Activated effector memory CD4-positive, alpha-beta T cell treated with anti-CD3 and anti-CD28 coated beads, Interleukin-2, amount 50 U/mL, for 16 hours (primary cell): ENCODE results near the gene CCL17.

ENCODE experiments used
- DNase-seq: peaks from one replicate; pipeline ENCODE4 v3.0.0-alpha.2; 2020

Gene CCL17

GRCh38 chr16:57401943-57402640 lies 2.5 kb upstream of the CCL17 start:
- no peak for DNase-seq

GRCh38 chr16:57405097-57405496 lies 530 bp downstream of the CCL17 start:
- DNase-seq = no peak

- DNase-seq = no peak
Observed at GRCh38 chr16:57406881-57407280, 2.3 kb downstream of the CCL17 start.

- no peak for DNase-seq
Observed at GRCh38 chr16:57407521-57408353, 3.2 kb downstream of the CCL17 start.

DNA sequence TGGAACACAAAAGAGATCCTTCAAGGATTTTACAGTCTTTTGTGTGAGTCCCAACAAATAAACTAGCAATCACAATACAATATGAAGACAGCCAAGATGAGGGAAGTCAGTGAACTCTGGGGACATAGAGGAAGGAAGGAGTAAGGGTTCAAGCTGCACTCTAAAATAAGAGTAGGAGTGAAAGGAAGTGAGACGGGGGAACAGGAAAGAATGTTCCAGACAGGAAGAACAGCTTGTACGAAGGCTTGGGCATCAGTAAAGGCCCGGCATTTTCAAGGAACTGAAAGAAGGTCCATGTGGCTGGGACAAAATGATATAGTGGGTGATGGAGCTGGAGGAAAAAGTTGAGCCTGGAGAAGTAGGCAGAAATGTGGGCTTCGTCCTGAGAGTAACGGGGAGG lies 4.5 kb downstream of the CCL17 start:
- DNase-seq = no peak

DNA sequence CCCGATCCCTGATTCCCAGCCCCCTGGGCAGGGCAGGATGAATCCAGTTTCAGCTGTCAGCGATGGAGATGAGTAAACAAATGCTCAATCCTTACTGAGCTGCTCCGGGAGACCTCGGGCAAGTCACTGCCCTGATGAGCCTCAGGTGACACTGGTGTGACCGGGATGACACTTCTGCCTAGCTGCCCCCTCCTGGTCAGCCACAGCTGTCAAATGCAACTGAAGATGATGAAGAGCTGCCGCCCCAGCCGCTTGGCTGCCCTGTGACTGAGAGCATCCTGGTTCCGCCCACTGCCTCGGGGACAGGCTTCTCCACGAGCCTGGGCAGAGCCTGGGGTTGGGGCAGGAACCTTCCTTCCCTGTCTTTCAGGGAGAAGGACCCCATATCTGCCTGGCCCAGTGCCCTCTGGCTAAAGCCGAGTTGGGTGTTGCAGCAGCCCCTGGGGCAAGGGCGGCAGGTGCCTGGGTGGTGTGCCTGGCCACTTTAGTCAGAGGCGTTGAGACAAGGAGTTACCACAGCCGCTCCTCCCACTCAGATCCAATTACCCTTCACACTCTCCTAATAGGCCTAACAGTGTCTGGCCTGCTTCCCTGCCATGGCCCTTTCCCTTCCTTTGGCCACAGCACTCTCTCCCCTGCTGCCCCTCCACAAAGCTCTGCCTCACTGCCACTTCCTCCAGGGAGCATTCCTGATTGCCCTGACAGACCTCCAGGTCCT lies 5.5 kb downstream of the CCL17 start:
- DNase-seq = no peak

DNA sequence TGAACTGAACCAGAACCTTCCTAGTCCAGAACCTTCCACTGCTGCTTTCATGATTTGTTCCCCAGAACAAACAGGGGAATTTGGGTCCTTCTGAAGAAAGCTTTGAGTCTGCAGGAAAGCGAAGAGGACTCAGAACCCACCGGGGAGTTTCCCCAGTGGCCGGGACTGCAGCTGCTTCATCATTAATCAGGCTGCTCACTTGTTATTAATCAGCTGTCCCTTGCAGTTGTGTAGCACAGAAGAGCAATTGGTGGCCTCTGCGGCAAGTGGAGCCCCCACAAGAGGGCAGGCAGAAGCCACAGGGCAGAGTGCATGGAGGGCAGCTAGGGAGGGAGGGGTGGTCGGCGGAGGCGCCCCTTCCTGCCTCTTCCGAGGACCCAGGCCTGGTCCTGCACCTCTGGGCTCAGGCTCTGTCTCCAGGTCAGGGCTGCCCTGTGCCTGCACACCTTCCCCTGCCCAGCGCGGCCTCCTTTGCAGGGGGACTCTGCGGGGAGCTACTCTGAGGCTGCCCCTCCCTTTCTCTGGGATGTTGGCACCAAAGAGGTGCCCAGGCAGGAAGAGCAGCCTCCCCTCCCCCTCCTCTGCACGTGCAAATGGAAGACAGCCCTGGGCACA lies 6.9 kb downstream of the CCL17 start:
- DNase-seq = no peak

GRCh38 chr16:57412584-57412983 lies 8.0 kb downstream of the CCL17 start:
- DNase-seq = no peak

- DNase-seq = no peak
Observed at GRCh38 chr16:57413301-57413730, 8.7 kb downstream of the CCL17 start.

- no peak for DNase-seq
Observed at GRCh38 chr16:57413733-57414132, 9.2 kb downstream of the CCL17 start.

- no peak for DNase-seq
Observed at GRCh38 chr16:57416084-57416483, 11.5 kb downstream of the CCL17 start.

GRCh38 chr16:57419506-57419905 lies 14.9 kb downstream of the CCL17 start:
- no peak for DNase-seq

GRCh38 chr16:57422026-57422944 lies 17.7 kb downstream of the CCL17 start:
- no peak for DNase-seq

GRCh38 chr16:57423152-57423551 lies 18.6 kb downstream of the CCL17 start:
- DNase-seq = no peak

- no peak for DNase-seq
Observed at GRCh38 chr16:57424583-57424982, 20.0 kb downstream of the CCL17 start.

GRCh38 chr16:57426356-57426755 lies 21.8 kb downstream of the CCL17 start:
- DNase-seq = no peak

DNA sequence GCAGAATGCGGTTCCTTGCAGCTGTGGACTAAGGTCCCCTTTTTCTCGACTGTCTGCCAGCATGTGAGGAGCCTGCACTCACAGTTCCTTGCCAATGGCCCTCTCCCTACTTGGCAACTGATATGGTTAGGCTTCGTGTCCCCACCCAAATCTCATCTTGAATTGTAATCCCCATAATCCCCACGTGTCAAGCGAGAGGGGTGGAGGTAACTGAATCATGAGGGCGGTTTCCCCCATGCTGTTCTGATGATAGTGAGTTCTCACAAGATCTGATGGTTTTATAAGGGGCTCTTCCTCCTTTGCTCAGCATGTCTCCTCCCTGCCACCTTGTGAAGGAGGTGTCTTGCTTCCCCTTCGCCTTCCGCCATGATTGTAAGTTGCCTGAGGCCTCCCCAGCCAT lies 22.7 kb downstream of the CCL17 start:
- no peak for DNase-seq

DNA sequence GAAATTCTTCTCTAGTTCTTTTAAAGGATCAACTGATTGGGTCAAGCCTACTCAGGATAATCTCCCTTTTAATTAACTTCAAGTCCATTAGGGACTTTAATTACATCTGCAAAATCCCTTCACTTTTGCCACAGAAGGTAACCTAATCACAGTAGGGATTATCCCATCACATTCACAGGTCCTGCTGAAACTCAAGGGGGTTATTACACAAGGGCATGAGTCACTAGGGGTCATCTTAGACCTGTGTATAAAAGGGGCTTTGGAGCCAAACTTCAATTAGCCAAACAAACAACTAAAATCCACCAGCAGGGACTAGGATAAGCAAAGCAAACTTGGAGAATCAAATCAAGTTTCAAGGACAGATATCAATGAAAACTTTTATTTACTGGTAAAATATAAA lies 23.3 kb downstream of the CCL17 start:
- no peak for DNase-seq

DNA sequence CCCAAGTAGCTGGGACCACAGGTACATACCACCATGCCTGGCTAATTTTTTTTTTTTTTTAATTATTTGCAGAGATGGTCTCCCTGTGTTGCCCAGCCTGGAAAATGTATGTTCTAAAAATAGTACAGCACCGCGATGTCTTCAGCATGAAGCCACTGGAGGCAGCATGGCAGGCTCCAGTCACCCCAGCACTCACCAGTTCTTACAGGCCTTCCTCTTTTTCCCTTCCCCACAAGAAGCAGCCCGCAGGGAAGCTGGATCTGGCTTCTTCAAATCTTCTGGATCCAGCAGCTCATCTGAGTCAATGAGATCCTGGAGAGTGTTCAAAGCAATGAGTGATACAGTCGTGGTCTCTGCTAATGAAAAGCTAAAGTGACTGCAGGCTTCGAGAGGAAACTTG lies 26.4 kb downstream of the CCL17 start:
- no peak for DNase-seq

GRCh38 chr16:57432505-57432904 lies 27.9 kb downstream of the CCL17 start:
- no peak for DNase-seq

DNA sequence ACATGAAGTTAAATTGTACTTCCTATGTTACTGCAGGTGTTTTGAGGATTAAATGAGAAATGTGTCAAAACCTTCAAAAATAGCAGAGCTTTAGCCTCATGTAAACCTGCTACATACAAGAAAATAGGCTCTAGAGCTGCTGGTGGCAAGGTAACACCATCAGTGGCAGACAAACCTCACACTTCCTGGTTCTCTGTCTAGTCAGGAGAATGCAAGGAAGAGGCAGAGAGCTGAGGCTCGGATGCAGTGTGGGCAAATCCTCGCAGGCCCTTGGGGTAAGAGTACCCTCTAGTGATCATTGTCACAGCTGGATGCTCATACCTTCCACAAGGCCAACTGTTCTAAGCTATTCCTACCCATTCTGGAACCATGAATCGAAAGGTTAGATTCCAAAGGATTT lies 28.4 kb downstream of the CCL17 start:
- no peak for DNase-seq

- no peak for DNase-seq
Observed at GRCh38 chr16:57434003-57434402, 29.4 kb downstream of the CCL17 start.
